Measurements from ENCODE around the gene MAGI1. TPM values are rescaled to one million over a fixed set of nuclear protein-coding genes. Genes with fewer than 3 reads are reported as not detected.

Gene MAGI1
- total RNA-seq, 1 experiment from 2014 or later, result 38.6 TPM

DNA sequence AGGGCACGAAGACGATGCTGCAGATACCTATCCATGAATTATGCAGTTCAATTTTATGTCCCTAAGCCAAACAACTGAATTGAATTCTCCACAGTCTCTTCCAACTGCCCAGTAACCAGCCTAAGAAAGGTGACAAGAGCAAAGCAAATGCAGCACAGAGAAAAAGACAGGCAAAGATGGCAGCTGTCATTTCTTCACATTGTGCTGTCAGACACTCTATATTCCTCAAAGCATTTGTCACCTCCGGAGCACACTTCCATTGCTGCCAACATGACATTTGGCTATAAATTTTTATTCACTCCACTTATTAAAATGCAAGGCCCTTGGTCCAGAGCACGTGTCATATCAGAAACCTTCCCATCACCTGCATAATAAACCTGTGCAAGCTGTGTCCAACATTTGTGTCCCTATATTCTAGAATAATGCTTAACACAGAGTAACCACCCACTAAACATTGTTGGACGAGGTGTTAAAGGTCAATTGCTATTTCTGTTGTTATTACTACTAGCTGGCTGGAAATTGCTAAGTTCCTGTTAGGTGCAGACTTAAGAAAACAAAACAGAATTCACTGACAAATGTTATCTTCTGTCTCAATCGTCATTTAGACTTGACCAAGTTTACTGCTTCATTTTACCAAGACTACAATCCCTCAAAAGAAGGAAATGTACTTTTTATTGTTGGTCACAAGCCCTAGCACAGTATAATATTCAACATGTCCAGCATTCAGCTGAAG lies 89.7 kb downstream of the MAGI1 start:
- no peaks in the 10 kb centered on the region for H3K9me3 ChIP-seq (ENCODE audit: control insufficient read depth in 1 of 2, insufficient read depth in 1 of 2, low read depth in 1 of 2, low read length in 2 of 2)
- intact Hi-C loops (cut with micrococcal nuclease), result no loop called here
- no TSS peak for BruUV-seq (replicated peaks)
- H3K4me1 ChIP-seq (ENCODE audit: control insufficient read depth in 1 of 2, insufficient read depth in 2 of 2, low read length in 2 of 2), result peaks cover 59 to 82% of the 10 kb centered on the region in 2 experiments
- no peak for ATAC-seq
- H3K27ac ChIP-seq (ENCODE audit: low read depth, low read length), result 0 out of 2 replicates have a peak overlapping the region, but pooled peaks have one; percentile 82
- H3K4me2 ChIP-seq (ENCODE audit: low read length), result no peak overlapping the region; the same call in 1 of the 2 replicates
- H3K36me3 ChIP-seq (ENCODE audit: control insufficient read depth in 1 of 2, insufficient read depth in 2 of 2, low read length in 2 of 2), result no peaks in the 10 kb centered on the region
- no peak overlapping the region for H3K9ac ChIP-seq (ENCODE audit: low read length)
- no peak for DNase-seq (ENCODE audit: low read depth, low spot score)
- ChIA-PET CTCF (no interaction called here), POLR2A (interaction anchor here (1.9 kb wide), 1 partner anchor 9 kb away, joined by 4 read pairs; no protein-coding TSS in a partner anchor), RAD21 (ENCODE audit: low non-redundant PET in 1 of 2, low total read pairs in 2 of 2, uncharacterized antibody in 2 of 2, unreplicated experiment in 2 of 2) (interaction anchor here in 1 of 2 experiments (0.7 kb wide), 1 partner anchor 147 kb away, joined by 3 read pairs; no protein-coding TSS in a partner anchor)
- TF ChIP-seq CEBPB (IDR thresholded peaks at IDR 0.05; ENCODE audit: low read depth) (no peak), JUND (IDR thresholded peaks at IDR 0.05) (no peak), POLR2A (IDR thresholded peaks at IDR 0.05; ENCODE audit: borderline replicate concordance, extremely low read depth, insufficient read depth, insufficient read length) (no peak), SP1 (IDR thresholded peaks at IDR 0.05; ENCODE audit: low read depth) (no peak)
- TF ChIP-seq, protein P1, sequence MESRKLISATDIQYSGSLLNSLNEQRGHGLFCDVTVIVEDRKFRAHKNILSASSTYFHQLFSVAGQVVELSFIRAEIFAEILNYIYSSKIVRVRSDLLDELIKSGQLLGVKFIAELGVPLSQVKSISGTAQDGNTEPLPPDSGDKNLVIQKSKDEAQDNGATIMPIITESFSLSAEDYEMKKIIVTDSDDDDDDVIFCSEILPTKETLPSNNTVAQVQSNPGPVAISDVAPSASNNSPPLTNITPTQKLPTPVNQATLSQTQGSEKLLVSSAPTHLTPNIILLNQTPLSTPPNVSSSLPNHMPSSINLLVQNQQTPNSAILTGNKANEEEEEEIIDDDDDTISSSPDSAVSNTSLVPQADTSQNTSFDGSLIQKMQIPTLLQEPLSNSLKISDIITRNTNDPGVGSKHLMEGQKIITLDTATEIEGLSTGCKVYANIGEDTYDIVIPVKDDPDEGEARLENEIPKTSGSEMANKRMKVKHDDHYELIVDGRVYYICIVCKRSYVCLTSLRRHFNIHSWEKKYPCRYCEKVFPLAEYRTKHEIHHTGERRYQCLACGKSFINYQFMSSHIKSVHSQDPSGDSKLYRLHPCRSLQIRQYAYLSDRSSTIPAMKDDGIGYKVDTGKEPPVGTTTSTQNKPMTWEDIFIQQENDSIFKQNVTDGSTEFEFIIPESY (IDR thresholded peaks at IDR 0.05; ENCODE audit: extremely low read depth, insufficient replicate concordance, low read length), result no peak
- no peak overlapping the region for H3K4me3 ChIP-seq (replicated peaks in 1 of 2; ENCODE audit: low read depth in 1 of 2, low read length in 2 of 2)
- H4K20me1 ChIP-seq (ENCODE audit: insufficient read depth), result no peaks in the 10 kb centered on the region
- H2AFZ ChIP-seq (ENCODE audit: low read depth, low read length, poor library complexity, severe bottlenecking), result no peak overlapping the region
- no peaks in the 10 kb centered on the region for H3K9me2 ChIP-seq (ENCODE audit: insufficient read depth)
- H3K27me3 ChIP-seq (ENCODE audit: insufficient read depth, low read length), result no peaks in the 10 kb centered on the region
- peaks cover 10% of the 10 kb centered on the region for H3K79me2 ChIP-seq (ENCODE audit: insufficient read depth, low read length)

DNA sequence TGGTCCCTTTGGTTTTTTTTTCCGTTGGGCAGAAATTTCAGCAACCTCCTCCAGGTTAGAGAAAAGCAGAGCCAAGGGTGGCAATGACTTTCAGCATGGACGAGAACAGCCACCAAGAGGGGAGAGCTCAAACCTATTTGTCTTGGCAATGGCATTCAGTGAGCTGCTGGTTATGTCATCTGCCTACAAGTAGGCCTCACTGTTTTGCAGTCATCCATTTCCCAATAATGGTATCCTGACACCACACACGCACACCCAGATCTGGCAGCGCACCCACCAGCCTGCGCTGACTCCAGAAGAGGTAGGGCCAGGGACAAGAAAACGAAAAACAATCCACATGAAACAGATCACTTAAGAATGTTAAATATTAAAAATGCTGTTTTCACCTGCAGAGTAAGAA lies 92.3 kb downstream of the MAGI1 start:
- no peak overlapping the region for H3K27ac ChIP-seq (ENCODE audit: low read depth, low read length)
- intact Hi-C loops (cut with micrococcal nuclease), result no loop called here
- no peak overlapping the region for H3K4me2 ChIP-seq (ENCODE audit: low read length)
- peaks cover 34 to 70% of the 10 kb centered on the region in 2 experiments for H3K4me1 ChIP-seq (ENCODE audit: control insufficient read depth in 1 of 2, insufficient read depth in 2 of 2, low read length in 2 of 2)
- H4K20me1 ChIP-seq (ENCODE audit: insufficient read depth), result no peaks in the 10 kb centered on the region
- peaks cover 5% of the 10 kb centered on the region for H3K79me2 ChIP-seq (ENCODE audit: insufficient read depth, low read length)
- POLR2A ChIA-PET, result no interaction called here
- no peaks in the 10 kb centered on the region for H3K9me3 ChIP-seq (ENCODE audit: control insufficient read depth in 1 of 2, insufficient read depth in 1 of 2, low read depth in 1 of 2, low read length in 2 of 2)
- no peak overlapping the region for H3K9ac ChIP-seq (ENCODE audit: low read length)
- no TSS peak for BruUV-seq (replicated peaks)
- H3K9me2 ChIP-seq (ENCODE audit: insufficient read depth), result no peaks in the 10 kb centered on the region
- H3K4me3 ChIP-seq (replicated peaks in 1 of 2; ENCODE audit: low read depth in 1 of 2, low read length in 2 of 2), result no peak overlapping the region
- ATAC-seq, result no peak
- RAD21 ChIA-PET (ENCODE audit: low non-redundant PET in 1 of 2, low total read pairs in 2 of 2, uncharacterized antibody in 2 of 2, unreplicated experiment in 2 of 2), result no interaction called here
- DNase-seq (ENCODE audit: low read depth, low spot score), result no peak
- no peaks in the 10 kb centered on the region for H3K36me3 ChIP-seq (ENCODE audit: control insufficient read depth in 1 of 2, insufficient read depth in 2 of 2, low read length in 2 of 2)
- no peak overlapping the region for H2AFZ ChIP-seq (ENCODE audit: low read depth, low read length, poor library complexity, severe bottlenecking)
- CTCF ChIA-PET, result no interaction called here
- H3K27me3 ChIP-seq (ENCODE audit: insufficient read depth, low read length), result no peaks in the 10 kb centered on the region
- TF ChIP-seq TCF7L2 (IDR thresholded peaks at IDR 0.05; ENCODE audit: borderline replicate concordance, extremely low read depth, insufficient read depth, insufficient read length) (no peak), RAD21 (IDR thresholded peaks at IDR 0.05; ENCODE audit: low read depth) (no peak), EZH2phosphoT487 (IDR thresholded peaks at IDR 0.05; ENCODE audit: borderline replicate concordance) (no peak), EZH2 (IDR thresholded peaks at IDR 0.05) (no peak), SP1 (IDR thresholded peaks at IDR 0.05; ENCODE audit: low read depth) (no peak), POLR2AphosphoS5 (IDR thresholded peaks at IDR 0.05; ENCODE audit: low read depth, low read length) (no peak), FOSL1 (IDR thresholded peaks at IDR 0.05; ENCODE audit: low read depth) (no peak)
- TF ChIP-seq, protein P2, sequence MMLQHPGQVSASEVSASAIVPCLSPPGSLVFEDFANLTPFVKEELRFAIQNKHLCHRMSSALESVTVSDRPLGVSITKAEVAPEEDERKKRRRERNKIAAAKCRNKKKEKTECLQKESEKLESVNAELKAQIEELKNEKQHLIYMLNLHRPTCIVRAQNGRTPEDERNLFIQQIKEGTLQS (IDR thresholded peaks at IDR 0.05), result no peak
- TF ChIP-seq, protein P1 (IDR thresholded peaks at IDR 0.05; ENCODE audit: extremely low read depth, insufficient replicate concordance, low read length), result no peak
